GM18907 (cell line): Measurements from ENCODE around the gene SCAMP3.
A peak's percentile ranks its signal among the peaks of the same experiment; 100 is the strongest.

ENCODE experiments used
- ATAC-seq: cut with Tn5 transposase; IDR thresholded peaks from one replicate; pipeline ENCODE4 v1.9.1; 2021; ENCODE audit warnings: mild to moderate bottlenecking, moderate library complexity; ENCODE audit not compliant: unreplicated experiment

SCAMP3 gene

GRCh38 chr1:155286544-155286943, 24.4 kb upstream of the SCAMP3 start:
- no peak for ATAC-seq

- no peak for ATAC-seq
Observed at GRCh38 chr1:155285631-155286044, 23.5 kb upstream of the SCAMP3 start.

- no peak for ATAC-seq
Observed at GRCh38 chr1:155285063-155285462, 22.9 kb upstream of the SCAMP3 start.

DNA sequence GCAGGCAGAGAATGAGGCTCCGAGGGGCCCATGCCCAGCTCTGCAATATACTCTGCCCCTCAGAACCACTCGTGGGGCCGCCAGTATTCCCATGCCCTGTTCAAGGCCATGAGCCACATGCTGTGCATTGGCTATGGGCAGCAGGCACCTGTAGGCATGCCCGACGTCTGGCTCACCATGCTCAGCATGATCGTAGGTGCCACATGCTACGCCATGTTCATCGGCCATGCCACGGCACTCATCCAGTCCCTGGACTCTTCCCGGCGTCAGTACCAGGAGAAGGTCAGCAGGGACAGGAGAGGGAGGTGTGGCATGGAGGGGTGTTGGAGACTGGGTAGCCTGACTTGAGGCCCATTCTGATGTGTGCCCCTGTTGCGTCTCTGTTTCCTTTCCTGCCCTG, 22.3 kb upstream of the SCAMP3 start:
- no peak for ATAC-seq

- ATAC-seq, result no peak
Observed at GRCh38 chr1:155282488-155283091, 20.4 kb upstream of the SCAMP3 start.

GRCh38 chr1:155279268-155279667, 17.1 kb upstream of the SCAMP3 start:
- ATAC-seq, result no peak

- no peak for ATAC-seq
Observed at GRCh38 chr1:155278689-155279160, 16.6 kb upstream of the SCAMP3 start.

GRCh38 chr1:155277902-155278688, 15.9 kb upstream of the SCAMP3 start:
- no peak for ATAC-seq

GRCh38 chr1:155277070-155277901, 15.1 kb upstream of the SCAMP3 start, which contains the start of gene HCN3:
Gene HCN3, plus strand, starts transcription at chr1:155277463. Its CDS starts 128 bp downstream, at chr1:155277591.
- ATAC-seq, result peak; percentile 71

DNA sequence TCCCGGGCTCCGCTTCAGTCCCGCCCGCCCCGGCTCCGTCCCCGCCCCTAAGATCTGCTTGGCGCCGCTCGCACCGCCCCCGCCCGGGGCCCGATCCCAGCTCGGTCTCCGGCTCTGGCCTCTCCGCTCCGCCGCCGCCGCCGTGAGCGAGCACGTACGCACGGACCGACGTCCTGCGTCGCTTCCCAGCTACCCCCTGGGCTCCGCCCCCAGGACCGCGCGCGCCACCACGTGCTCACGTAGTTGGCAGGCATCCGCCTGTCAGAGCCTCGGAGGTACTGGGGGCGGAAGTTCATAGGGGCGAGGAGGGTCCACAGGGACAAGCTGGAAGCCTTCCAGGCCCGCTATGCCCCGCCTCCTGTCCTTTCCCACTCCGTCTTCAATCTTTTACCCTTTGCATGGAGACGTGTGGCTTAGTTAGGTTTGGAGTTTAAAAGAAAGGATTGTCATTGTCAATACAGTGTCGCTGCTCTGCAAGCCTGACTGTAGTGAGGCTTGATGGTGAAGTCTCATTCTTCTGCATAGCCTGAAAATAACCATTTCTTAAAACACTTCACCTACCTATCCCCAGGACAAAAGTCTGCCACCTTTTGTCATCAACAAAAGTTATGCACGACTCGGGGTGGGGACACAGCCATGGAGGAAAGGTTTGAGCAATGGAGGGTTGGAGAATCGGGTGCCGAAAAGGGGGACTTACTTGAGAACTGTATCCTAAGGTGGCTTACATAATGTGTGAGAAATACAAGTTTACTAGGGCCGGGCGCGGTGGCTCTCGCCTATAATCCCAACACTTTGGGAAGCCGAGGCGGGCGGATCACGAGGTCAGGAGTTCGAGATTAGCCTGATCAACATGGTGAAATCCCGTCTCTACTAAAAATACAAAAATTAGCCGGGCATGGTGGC, 11.4 kb upstream of the SCAMP3 start, which contains the start of gene CLK2:
TSS of gene CLK2 (minus strand) at position 162 of the 903 bp plus-strand sequence. CDS start 2,527 bp downstream, outside the sequence.
- ATAC-seq, result peak; percentile 70

DNA sequence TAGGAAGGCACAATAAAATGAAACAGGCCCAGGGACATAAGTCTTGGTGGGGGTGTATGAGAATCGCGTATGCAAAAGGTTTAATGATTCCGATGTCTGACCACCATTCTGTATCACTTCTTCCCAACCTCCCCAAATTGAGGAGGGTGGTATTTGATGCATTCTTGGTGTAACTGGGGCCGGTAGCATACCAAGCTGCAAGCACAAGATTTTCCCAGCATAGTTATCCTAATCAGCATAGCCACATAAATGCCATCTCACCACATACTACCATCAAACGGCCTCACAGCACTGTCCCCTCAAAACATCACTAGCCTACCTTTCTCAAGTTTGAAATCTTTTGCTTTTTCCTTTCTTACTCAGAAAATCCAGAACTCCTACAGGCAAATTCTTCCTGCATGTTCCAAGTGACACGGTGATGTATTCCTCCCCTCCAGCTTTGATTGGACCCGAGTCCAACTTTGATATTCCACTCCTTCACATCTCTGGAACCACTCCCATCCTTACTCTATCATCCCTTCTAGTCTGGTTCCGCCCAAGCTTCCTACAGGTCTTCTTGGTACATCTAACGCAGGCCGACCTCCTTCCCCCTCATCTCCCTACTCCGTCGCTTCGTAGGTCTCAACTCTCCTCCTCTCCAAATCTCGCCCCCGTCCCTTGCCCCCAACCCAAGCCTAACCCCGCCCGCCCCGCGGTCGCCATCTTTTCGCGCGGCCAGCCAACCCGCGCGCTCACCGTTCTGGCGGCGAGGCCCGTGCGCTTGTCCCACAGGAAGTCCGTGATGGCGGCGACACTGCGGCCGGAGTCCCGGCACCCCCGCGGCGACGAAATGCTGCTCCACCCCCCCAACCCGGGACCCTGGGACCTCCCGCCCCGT, 10.5 kb upstream of the SCAMP3 start:
- ATAC-seq, result peak; percentile 33

DNA sequence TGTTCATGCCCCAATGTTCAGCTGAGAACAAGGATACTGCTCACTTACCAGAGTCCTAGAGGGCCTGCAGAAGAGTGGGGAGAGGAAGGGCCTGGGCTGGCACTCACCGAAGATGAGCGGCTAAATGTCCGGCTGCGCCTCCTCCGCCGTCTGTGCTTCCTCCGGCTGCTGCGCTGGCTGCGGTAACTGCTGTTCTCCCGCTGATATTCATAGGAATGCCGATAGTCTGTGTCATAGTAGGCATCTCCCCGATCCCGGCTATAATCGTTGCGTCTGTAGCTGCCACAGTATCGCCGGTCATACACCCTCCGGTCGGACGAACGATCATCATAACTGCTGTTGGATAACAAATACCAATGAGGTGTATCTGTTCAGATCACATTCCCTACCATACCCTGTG, 7.2 kb upstream of the SCAMP3 start:
- no peak for ATAC-seq

DNA sequence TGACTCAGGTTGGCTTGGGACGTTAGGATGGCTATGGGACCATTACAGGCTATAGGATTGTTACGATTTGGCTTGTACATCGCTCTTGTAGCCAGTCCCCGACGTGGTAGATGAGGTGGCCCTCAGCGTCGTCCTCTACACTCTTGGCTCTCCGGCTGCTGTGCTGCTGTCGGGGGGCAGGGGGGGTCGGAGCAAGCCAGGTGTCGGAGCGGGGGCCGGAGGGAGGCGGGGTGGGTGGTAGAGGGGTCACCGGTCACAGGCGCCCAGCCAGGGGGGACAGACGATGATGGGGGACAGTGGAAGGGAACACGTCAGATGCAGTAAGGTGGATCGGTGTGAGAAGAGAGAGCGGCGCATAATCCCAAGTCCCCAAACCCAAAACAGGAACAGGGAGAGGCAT, 6.5 kb upstream of the SCAMP3 start:
- no peak for ATAC-seq

DNA sequence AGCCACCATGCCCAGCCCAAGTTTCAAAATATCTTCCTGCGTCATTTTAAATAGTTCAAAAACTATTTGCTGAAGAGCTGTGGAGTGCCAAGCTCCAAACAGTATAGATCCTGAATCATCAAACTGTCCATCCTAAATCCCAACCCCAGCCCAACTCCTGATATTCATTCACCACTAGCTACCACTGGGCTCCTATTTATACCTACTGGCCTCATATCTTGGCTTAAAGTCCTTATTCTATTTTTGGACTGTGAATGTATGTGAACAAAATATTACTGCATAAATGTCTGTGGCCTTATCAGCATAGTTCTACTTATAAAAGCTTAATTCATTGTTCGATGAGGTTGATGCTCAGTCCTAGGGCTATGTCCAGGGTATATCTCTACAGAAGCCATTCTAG, 5.2 kb upstream of the SCAMP3 start:
- ATAC-seq, result no peak

- no peak for ATAC-seq
Observed at GRCh38 chr1:155266553-155266952, 4.4 kb upstream of the SCAMP3 start.

- no peak for ATAC-seq
Observed at GRCh38 chr1:155263067-155263466, 907 bp upstream of the SCAMP3 start.

DNA sequence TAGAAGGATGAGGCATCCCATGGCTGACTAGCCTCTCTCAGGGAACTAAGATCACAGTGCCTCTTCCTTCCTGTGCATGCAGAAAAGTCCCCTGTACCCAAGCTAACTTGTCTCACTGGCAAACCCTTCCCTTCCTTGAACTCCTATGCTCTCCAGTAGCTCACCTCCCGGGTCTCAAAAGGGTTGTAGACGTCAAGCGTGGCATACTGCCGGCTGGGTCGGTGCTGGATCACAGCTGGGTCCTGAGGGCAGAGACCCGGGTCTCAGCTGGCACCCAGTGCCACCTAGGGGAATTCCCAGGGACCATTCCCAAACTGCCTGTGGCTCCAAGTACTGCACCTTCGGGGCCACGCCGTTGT, 688 bp downstream of the SCAMP3 start:
- ATAC-seq, result peak; percentile 19

DNA sequence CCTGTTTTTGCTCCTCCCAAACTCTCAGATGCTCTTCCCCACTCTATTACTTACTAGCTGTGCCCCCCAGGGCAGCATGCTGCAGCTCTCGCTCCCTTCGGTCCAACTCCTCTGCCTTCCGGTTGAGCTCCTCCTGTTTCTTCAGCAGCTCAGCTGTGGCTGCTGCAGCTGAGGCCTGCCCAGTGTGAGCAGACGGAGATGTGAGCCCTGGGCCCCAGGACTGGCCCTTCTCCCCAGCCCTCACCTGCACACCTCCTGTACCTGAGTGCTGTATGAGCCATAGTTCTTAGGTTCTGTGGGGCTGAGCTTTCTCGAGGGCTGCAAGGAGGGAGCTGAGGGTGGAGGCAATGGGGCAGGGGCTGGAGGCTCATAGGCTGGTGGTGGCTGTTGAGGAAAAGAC, 1.9 kb downstream of the SCAMP3 start:
- no peak for ATAC-seq

- ATAC-seq, result no peak
Observed at GRCh38 chr1:155256058-155256852, 5.9 kb downstream of the SCAMP3 start.
